ENCODE measurements around the gene ANKRD33B.
"Not testable (repeated sequence)": the region's sequence is repeated elsewhere in the genome, so short reads cannot be mapped to it uniquely, and the experiment has no call there.

The ANKRD33B gene

DNA sequence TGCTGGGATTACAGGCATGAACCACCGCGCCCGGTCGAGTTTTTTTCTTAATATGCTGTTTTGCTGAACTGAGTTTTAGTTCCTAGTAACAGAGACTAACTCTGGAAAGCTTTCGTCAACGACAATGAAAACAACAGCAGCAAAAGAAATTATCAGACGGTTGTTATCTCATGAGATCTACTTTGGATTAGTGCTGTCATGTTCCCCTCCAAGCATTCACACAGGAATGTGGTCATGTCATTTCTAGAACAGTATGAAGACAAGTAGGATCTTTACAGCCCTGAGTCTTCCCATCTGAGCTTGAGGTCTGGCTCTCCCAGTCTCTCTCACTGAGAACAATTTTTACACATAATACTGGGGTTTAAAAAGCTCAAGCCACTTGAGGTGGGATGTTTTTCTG lies 4.0 kb upstream of the ANKRD33B start:
- no peak for DNase-seq

- DNase-seq: no peak
Measured at GRCh38 chr5:10562201-10563109, 1.4 kb upstream of the ANKRD33B start.

DNA sequence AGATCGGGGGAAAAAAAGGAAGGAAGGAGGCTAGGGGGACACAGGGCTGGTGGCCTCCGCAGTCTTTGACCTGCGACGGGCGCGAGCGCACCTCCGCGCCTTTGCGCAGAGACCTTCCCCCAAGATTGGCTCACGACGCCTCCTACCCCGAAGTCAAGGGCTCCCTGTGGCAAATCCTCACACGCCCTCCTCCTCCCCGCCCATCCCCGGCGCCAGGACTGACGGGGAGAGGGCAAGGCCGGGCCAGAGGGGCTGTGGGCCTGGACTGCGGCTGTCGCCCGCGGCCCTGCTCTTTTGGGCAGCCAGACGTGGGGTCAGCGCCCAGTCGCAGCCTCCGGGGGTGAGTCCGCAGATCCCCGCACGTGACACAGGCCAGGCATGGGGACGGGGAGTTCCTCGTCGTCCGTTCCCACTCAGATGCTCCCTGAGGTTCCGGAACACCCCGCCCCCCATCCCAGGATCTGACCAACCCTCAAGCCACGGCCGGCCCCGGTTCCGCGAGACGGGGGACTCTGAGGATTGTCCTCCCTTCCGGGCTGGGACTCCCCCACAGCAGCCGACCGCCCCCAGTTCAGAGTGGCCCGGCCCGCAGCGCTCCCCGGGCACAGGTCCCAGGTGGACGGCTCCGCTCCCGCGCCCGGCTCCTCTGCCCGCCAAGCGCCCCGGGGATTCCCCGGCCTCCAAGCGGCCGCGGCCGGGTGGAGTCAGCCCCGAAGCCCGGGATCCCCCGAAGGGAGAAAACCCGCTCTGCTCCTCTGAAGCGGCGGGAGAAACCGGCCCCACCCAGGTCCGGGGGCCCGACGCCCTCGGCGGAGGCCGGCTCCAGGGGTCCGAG lies 543 bp upstream of the ANKRD33B start:
- DNase-seq: peak; percentile 33

DNA sequence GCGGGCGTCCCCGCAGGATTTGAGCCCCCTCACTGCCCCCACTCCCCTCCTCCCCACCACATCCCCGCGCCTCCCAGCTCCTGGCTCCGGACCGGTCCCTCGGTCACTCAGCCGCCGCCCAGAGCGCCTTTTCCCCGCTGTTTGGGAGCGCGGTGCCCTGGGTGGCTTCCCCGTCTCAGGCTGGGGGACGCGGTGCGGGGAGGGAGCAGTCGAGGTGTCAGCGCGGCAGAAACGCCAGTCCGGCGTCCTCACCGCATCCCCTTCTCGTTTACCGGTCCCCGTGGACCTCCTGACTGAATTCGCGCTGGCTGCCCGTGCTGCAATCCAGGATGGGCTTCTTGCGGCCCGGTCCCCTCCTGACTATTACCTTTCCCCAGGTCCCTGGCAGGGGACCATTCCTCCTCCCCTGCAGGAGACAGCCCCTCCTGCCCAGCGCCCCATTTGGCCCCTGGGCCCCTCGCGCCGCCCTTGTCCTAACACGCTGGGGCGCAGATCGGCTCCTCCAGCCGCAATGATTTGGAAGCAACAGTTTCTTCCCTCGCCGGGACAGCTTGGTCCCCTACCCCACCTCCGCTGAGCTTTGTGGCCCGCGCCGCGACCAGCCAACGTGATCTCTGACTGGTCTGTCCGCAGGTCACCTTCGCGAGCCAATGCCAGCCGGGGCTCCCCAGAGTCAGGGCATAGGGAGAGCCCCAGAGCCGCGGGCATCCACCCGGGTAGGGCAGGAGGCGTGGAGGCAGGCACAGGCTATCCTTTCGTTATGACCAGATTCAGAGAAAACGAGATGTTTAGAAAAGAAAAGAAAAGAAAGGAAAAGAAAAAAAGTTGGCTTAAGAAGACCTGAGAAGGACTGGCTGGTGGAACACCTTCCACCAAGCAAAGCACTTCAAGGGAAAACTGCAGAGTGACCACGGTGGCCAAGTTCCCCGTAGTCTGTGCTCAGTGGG lies 1.2 kb downstream of the ANKRD33B start:
- no peak for DNase-seq

GRCh38 chr5:10565785-10566542 lies 2.1 kb downstream of the ANKRD33B start:
- peak; percentile 54 for DNase-seq

DNA sequence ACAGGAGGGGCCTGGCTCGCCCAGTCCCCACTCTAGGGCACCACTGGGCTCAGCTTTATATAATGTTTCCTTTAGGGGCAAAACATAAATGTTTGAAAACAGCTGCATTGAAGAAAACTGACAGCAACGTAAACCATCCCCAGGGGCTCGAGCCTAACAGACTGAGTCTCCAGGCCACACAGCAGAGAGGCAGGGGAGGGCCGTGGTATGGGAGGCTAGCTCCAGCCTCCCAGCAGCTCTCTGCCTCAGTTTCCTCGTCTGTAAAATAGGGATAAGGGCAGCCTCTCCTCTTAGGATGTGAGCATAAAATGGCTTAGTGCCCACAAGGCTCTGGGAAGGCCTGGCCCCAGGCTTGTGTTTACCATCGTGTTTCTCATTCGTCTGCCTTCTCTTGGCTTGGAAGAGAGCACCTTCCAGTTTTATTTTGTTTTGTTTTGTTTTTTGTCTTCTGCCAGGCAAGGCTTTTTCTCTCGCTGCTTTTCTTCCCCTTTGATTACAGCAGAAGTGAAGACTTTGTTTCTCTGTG lies 2.7 kb downstream of the ANKRD33B start:
- no peak for DNase-seq

DNA sequence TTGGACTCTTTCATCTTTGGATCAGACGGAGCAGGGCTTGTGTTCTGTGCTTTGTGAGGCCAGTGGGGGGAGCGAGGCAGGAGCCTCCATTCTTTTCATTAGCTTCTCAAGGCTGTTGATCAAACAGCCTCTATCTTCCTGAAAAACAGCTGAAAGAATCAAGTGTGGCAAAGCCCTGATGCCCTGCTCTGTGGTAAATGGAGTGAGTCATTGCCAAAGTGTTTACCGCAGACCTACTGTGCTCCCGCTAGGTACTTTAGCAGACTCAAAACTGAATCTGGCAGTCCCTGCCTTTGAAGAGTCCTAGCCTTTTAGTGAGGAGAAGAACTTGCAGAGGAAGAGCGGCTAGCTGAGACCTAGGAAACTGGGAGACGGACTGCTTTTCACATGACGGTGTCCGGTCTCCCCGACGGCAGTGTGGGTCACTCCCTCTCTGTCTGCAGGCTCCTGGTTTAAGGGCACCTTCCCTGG lies 3.3 kb downstream of the ANKRD33B start:
- no peak for DNase-seq

- no peak for DNase-seq
Measured at GRCh38 chr5:10567781-10568321, 4.0 kb downstream of the ANKRD33B start.

DNA sequence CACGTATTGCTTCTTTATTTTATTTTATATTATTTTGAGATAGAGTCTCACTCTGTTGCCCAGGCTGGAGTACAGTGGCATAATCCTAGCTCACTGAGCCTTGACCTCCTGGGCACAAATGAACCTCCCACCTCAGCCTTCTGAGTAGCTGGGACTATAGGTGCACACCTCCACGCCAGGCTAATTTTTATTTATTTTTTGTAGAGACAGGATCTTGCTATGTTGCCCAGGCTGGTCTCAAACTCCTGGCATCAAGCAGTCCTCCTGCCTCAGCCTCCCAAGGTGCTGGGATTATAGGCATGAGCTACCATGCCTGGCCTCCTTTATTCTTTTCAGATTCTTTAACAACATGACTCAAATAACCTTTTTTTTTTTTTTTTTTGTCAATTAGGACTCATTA lies 6.7 kb downstream of the ANKRD33B start:
- not testable (repeated sequence) for DNase-seq

- DNase-seq: no peak
Measured at GRCh38 chr5:10572451-10572850, 8.6 kb downstream of the ANKRD33B start.

- no peak for DNase-seq
Measured at GRCh38 chr5:10573487-10574145, 9.7 kb downstream of the ANKRD33B start.

DNA sequence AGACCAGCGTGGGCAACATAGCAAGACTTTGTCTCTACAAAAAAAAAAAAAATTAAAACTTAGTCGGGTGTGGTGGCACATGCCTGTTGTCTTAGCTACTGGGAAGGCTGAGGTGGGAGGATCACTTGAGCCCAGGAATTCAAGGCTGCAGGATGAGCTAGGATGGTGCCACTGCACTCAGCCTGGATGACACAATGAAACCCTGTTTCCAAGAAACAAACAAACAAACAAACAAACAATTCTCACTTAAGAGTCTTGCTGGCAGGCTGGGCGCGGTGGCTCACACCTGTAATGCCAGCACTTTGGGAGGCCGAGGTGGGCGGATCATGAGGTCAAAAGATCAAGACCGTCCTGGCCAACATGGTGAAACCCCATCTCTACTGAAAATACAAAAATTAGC lies 11.0 kb downstream of the ANKRD33B start:
- not testable (repeated sequence) for DNase-seq

DNA sequence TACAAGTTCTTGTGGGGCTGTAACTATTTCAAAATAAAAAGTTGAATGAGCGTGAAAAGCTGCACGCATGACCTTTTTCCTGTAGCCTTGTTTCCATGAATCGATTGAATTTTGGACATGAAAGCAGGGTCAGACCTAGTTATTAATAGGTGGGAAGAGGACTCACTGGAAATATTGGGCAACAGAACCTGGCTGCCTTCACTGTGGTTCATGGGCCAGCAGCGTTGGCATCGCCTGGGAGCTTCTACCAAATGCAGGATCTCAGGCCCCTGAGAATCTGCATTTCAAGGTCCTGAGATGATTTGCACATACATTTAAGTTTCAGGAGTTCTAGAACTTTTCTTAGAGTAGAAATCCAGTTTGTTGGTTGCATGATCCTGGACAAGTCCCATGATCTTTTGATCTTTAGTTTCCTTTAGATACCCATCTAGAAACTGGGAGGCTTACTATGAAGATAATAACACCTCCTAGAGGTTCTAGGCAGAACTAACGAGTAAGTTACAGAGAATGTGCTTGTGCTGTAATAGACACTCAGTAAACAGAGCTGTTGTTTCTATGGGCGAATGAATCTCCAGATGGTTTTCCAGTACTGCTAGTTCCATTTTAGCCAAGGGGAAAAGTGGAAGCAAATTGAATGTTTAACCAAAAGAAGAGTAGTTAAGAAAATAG lies 12.4 kb downstream of the ANKRD33B start:
- no peak for DNase-seq

- no peak for DNase-seq
Measured at GRCh38 chr5:10576790-10577189, 12.9 kb downstream of the ANKRD33B start.

DNA sequence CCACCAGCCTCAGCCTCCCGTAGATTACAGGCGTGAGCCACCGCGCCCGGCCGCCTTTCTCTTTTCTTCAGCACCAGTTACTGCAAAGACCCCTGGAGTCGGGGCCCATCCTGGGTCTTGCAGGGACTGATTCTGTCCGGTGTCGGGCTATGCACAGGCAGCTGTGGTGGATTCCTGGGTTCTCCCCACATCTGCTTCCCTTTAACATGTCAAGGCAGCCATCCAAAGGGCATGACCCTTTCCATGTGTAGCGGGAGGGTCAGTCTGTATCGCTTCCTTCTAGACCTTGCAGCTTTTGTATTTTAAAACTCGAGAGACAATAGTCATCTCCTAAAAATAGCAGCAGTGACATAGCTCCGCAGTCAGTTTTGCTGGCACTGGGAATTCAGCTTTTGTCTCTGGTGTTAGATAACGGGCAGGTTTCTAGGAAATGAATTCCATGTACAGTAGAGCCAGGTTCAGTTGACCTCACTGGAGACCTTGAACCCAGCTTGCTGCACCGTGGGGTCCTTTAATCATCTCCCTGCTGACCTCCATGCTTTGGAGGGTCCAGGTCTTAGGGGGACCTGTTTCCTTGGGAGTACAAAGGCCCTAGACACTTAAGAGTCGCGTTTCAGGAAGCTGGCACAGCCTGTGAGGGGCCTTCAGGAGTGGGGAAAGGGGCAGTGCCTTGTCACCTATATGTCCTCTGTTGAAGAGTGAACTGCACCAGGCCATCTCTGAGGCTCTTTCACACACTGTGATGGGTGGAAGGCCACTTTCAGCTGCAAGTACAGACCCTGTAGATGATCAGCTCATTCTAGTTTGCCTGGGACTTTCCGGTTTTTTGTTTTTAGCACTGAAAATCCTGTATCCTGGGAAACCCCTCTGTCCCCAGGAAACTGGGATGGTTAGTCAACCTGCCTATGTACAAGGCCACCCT lies 13.8 kb downstream of the ANKRD33B start:
- DNase-seq: no peak

- DNase-seq: no peak
Measured at GRCh38 chr5:10578293-10578665, 14.4 kb downstream of the ANKRD33B start.

DNA sequence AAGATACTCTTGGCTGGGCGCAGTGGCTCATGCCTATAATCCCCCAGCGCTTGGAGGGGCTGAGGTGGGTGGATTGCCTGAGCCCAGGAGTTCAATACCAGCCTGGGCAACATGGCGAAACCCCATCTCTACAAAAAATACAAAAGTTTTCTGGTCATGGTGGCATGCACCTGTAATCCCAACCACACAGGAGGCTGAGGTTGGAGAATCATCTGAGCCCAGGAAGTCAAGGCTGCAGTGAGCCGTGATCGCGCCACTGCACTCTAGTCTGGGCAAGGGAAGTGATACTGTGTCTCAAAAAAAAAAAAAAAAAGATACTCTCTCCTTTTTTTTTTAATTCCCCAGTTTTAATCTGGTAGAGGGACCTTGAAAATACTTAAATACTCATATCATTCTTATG lies 15.0 kb downstream of the ANKRD33B start:
- no peak for DNase-seq

DNA sequence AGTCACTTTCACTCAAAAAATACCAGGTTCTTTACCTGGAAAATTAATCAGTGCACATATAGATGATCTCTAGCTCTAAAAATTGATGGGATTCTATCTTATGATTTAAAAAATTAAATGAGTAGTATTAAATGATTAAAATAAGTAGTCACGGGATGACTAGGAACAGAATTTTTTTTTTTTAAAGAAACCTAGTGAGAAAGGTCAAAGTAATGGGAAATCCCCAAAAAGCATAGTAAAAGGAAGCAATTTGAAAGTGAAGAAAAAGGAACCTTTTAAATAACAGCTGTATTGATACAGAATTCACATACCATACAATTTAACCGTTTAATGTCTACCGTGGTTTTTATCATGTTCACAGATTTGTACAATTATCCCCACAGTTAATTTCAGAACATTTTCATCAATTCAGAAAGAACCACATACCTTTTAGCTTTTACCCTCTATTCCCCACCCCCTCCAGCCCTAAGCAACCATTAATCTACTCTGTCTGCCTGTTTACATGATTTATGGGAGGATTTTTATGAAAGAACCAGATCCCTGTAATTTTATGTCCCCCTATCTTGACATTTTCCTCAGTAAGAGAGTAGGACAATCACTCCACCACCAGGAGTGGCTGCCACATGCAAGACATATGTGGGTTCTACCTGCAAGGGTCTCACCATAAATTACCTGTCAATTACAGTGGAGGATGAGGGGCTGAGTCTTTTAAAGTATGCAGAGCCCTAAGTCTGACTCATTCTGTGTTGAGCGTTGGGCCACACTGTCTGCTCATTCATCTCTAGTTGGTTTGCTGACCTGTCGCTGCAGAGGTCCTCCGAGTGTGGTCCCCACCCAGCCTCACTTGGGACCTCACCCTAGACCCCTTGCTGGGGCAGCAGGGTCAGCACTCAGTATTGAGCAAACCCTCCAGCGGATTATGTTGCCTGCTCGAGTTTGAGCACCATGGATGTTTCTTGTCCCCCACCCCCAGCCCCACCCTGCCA lies 16.0 kb downstream of the ANKRD33B start:
- no peak for DNase-seq

Data from NCI-H2171 (cell line).